Prostate gland (tissue), 2 donors: ENCODE results near the gene PGC. TPM values are rescaled to one million over a fixed set of nuclear protein-coding genes. Genes with fewer than 3 reads are reported as not detected.

ENCODE experiments used
- DNase-seq: peaks from one replicate; pipeline ENCODE4 v3.0.0-alpha.2; 2019; ENCODE audit warnings: low spot score
- H3K27ac ChIP-seq, 2 donors: fragments of 200-600 bp; sonication (generic); 2 replicates each; pipeline ENCODE4 v1.5.1; 2017 to 2019
- H3K27me3 ChIP-seq: fragments of 200-600 bp; sonication (generic); replicated peaks from 2 replicates; pipeline ENCODE4 v1.5.1; 2019; ENCODE audit not compliant: insufficient read depth
- H3K36me3 ChIP-seq, 2 donors: fragments of 200-600 bp; sonication (generic); 1 replicate in 1 of 2; 2 replicates in 1 of 2; pipeline versions ENCODE4 v1.5.1 to v1.8.1; 2017 to 2019
- H3K4me1 ChIP-seq: fragments of 200-600 bp; sonication (generic); replicated peaks from 2 replicates; pipeline ENCODE4 v1.5.1; 2019
- H3K4me3 ChIP-seq, 2 donors: fragments of 200-600 bp; sonication (generic); 2 replicates each; pipeline ENCODE4 v1.5.1; 2017 to 2019
- H3K9me3 ChIP-seq: fragments of 200-600 bp; sonication (generic); 2 replicates; pipeline ENCODE4 v1.5.1; 2017
- POLR2A ChIP-seq: fragments of 450-650 bp; IDR thresholded peaks from one replicate; pipeline ENCODE4 v1.6.1; 2016; ENCODE audit warnings: antibody characterized with exemption, mild to moderate bottlenecking
- POLR2AphosphoS5 ChIP-seq: sonication (generic); formaldehyde crosslinking; IDR thresholded peaks from one replicate; pipeline ENCODE4 v1.6.1; 2017; ENCODE audit warnings: antibody characterized with exemption
- WGBS: methylation state at CpG from one replicate; pipeline ENCODE4 v1.1.5; 2018; 5-methylcytosine and 5-hydroxymethylcytosine counted together
- intact Hi-C: fragments of 100-400 bp; cut with DNase I; formaldehyde crosslinking; loops from one replicate; pipeline ENCODE4 v1.14.2; 2022
- total RNA-seq, 2 donors: library from RNA; depleted of rRNA; stranded (reverse); fragments of >200 nt; gene quantifications; one replicate each; pipeline ENCODE4 v1.1.0, GENCODE V29; 2016
- TF ChIP-seq, protein P1 (sequence below), 4 experiments: fragments of 200-600 bp in 2 of 4; fragments of 450-650 bp in 2 of 4; sonication (generic) in 2 of 4; IDR thresholded peaks; 1 replicate in 3 of 4; 2 replicates in 1 of 4; pipeline ENCODE4 v1.5.1; 2016 to 2019; ENCODE audit warnings: antibody characterized with exemption in 4 of 4, mild to moderate bottlenecking in 2 of 4, moderate library complexity in 2 of 4

Gene PGC
- total RNA-seq, 2 donors from 2014 or later = 18.4 to 391 TPM

DNA sequence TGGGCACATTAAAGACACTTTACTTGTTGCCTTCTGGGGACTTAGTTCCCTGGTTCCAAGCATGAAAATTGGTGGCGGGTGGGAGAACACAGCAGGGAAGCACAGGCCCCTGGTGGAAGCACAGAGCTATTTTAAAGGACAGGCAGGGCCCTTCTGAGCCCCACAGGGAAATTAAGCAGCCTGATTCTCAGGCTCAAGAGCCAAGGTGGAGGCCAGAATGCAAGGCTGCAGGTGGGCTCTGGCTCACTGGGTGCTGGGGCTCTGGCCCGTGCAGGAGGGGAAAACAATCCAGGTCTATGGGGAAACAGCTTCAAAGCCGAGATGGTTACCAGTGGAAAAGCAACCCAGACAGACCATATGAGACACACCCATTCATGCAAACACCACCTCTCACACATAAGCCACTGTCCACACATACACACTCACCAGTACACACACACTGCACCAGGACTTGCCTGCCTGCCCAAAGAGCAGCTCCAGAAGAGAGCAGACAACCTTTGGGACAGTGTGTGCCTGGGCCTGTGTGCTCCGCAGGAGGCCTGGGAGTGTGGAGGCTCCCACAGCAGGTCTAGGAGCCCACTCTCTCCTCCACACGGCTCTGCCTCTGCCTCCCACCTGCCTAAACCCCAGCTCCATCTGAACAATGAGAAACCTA, 42.4 kb downstream of the PGC start:
- Histone ChIP-seq H3K27ac (peak overlapping the region; percentile 74 to 79), H3K4me1 (peaks cover 30% of the 10 kb centered on the region), H3K36me3 (no peaks in the 10 kb centered on the region), H3K27me3 (no peaks in the 10 kb centered on the region), H3K4me3 (no peak overlapping the region), H3K9me3 (no peaks in the 10 kb centered on the region)
- DNase-seq = no peak
- TF ChIP-seq POLR2AphosphoS5 = peak; percentile 17
- TF ChIP-seq POLR2A = no peak
- 66% methylated on average over 5 of the region's 5 CpGs for WGBS
- intact Hi-C loops = no loop called here

DNA sequence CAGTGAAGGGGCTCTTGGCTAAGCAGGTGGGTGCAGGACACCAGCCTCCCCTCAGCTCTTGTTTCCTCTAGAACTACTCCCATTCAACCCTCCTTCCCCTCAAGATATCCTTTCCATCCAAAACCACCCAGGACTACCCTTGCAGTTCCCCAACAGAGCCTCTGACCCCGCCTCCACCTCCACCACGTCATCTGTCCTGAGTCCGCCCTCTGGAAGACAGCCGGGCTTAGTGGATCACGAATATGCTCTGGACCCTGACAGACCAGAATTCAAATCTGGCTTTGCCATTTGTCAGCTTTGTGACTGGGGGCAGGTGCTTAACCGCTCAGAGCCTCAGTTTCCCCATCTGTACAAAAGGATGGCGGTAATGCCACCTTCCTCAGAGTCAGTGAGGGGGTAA, 43.2 kb downstream of the PGC start:
- TF ChIP-seq POLR2A (no peak), POLR2AphosphoS5 (no peak)
- TF ChIP-seq, protein P1, sequence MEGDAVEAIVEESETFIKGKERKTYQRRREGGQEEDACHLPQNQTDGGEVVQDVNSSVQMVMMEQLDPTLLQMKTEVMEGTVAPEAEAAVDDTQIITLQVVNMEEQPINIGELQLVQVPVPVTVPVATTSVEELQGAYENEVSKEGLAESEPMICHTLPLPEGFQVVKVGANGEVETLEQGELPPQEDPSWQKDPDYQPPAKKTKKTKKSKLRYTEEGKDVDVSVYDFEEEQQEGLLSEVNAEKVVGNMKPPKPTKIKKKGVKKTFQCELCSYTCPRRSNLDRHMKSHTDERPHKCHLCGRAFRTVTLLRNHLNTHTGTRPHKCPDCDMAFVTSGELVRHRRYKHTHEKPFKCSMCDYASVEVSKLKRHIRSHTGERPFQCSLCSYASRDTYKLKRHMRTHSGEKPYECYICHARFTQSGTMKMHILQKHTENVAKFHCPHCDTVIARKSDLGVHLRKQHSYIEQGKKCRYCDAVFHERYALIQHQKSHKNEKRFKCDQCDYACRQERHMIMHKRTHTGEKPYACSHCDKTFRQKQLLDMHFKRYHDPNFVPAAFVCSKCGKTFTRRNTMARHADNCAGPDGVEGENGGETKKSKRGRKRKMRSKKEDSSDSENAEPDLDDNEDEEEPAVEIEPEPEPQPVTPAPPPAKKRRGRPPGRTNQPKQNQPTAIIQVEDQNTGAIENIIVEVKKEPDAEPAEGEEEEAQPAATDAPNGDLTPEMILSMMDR (IDR thresholded peaks at IDR 0.05) = no peak

DNA sequence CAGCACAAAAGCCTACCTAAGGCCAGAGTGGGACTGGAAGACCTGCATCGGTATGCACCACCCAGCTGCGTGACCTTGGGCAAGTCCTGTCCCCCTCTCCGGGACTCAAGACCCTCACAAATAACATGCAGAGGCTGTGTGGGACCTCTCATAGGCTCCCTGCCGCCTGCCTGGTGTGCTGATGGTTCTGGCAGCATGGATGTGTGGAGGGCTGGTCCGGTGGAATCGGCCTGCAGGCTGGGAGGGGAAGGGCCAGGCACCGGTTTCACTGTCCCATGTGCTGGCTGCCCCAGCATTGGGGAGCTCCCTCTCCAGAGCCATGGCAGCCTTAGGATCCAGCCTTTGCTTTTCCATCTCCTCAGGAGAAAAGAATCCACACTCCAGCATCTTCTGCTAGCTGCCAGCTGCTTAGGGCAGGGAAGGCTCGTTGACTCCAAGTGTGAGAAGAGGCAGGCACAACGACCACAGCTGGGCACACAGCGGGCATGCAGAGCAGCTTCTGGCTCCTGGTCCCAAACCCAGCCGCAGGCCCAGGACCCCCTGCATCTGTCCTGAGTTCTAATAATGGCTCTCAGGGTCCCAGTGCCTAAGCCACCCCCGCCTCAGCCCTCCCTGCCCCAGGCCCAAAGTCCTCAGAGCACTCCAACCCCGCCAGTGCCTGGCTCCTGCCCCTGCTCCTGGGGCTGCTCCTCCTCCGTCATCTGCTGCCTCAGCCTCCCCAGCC, 44.3 kb downstream of the PGC start:
- Histone ChIP-seq H3K4me3 (no peak overlapping the region), H3K36me3 (no peaks in the 10 kb centered on the region), H3K4me1 (peaks cover 23% of the 10 kb centered on the region), H3K27ac (no peak overlapping the region), H3K27me3 (no peaks in the 10 kb centered on the region), H3K9me3 (no peaks in the 10 kb centered on the region)
- no peak for DNase-seq
- 89% methylated on average over 14 of the region's 14 CpGs for WGBS
- intact Hi-C loops = no loop called here
- TF ChIP-seq POLR2A = no peak
- TF ChIP-seq POLR2AphosphoS5 = no peak
- TF ChIP-seq, protein P1 (IDR thresholded peaks at IDR 0.05) = no peak

More for the DNA sequence above, 43.2 kb downstream of the PGC start:
- peaks cover 30% of the 10 kb centered on the region for H3K4me1 ChIP-seq
- H3K4me3 ChIP-seq = no peak overlapping the region
- peak overlapping the region in 1 of 2 donors; percentile 79 for H3K27ac ChIP-seq
- H3K36me3 ChIP-seq = no peaks in the 10 kb centered on the region
- H3K27me3 ChIP-seq = no peaks in the 10 kb centered on the region
- no peak for DNase-seq
- no peaks in the 10 kb centered on the region for H3K9me3 ChIP-seq
- intact Hi-C loops = no loop called here
- WGBS = 80% methylated on average over 7 of the region's 7 CpGs

DNA sequence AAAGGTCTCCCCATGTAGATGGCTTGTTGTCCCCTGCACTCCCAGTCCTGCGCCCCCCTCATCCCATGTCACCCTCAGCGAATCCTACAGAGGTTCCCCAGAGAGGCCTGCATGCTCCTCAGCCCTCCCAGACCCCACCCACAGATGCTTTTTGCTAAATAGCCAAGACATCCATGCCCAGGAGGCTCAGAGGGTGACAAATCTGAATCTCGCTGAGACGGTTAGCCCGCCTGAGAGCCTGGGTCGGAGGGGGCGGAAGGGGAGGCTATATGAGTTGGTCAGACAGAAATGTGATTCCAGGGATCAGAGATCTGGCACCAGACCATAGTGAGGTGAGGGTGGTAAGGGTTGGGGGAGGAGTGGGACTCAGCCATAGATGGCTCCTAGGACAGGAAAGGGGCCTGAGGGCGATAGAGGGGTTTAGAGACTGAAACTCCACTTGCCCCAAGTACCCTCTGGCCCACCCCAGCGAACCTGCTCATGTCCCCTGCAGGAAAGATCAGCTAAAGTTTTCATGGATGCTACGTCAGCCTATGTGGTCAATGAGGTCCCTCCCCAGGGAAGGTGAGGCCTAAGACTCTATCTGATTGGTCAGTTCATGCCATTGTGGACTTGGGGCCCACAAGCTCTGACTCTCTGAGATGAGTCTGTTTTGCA, 45.0 kb downstream of the PGC start:
- no peaks in the 10 kb centered on the region for H3K9me3 ChIP-seq
- H3K27me3 ChIP-seq = no peaks in the 10 kb centered on the region
- H3K27ac ChIP-seq = no peak overlapping the region
- H3K36me3 ChIP-seq = no peaks in the 10 kb centered on the region
- WGBS = 93% methylated on average over 10 of the region's 10 CpGs
- DNase-seq = no peak
- no peak for TF ChIP-seq POLR2A
- TF ChIP-seq, protein P1 (IDR thresholded peaks at IDR 0.05) = no peak
- TF ChIP-seq POLR2AphosphoS5 = no peak
- intact Hi-C loops = no loop called here
- peaks cover 16% of the 10 kb centered on the region for H3K4me1 ChIP-seq
- no peak overlapping the region for H3K4me3 ChIP-seq
